Subcutaneous abdominal adipose tissue (tissue), 5 donors: Measurements from ENCODE around the gene SORCS3.

ENCODE experiments used
- H3K27ac ChIP-seq: one replicate; pipeline ENCODE4 v1.7.0; 2013; ENCODE audit warnings: low read depth, mild to moderate bottlenecking, inconsistent platforms, low read length, moderate library complexity
- H3K27me3 ChIP-seq, 5 donors: one replicate each; pipeline ENCODE4 v1.7.0; 2013; ENCODE audit warnings: low read length in 5 of 5, inconsistent platforms in 1 of 5; ENCODE audit not compliant: control insufficient read depth in 5 of 5, insufficient read depth in 4 of 5
- H3K36me3 ChIP-seq, 5 donors: one replicate each; pipeline ENCODE4 v1.7.0; 2013; ENCODE audit warnings: low read length in 5 of 5; ENCODE audit not compliant: control insufficient read depth in 5 of 5, insufficient read depth in 5 of 5
- H3K4me1 ChIP-seq, 5 donors: one replicate each; pipeline ENCODE4 v1.7.0; 2013; ENCODE audit warnings: low read length in 5 of 5, mild to moderate bottlenecking in 3 of 5, moderate library complexity in 1 of 5; ENCODE audit not compliant: control insufficient read depth in 5 of 5, insufficient read depth in 5 of 5
- H3K4me3 ChIP-seq, 5 donors: one replicate each; pipeline ENCODE4 v1.7.0; 2013; ENCODE audit warnings: low read length in 5 of 5, low read depth in 1 of 5
- H3K9ac ChIP-seq, 5 donors: one replicate each; pipeline ENCODE4 v1.7.0; 2013; ENCODE audit warnings: low read length in 5 of 5, mild to moderate bottlenecking in 4 of 5, moderate library complexity in 3 of 5
- H3K9me3 ChIP-seq, 5 donors: one replicate each; pipeline ENCODE4 v1.7.0; 2013; ENCODE audit warnings: low read length in 5 of 5; ENCODE audit not compliant: control insufficient read depth in 5 of 5
- donor health status: healthy.
- donor health status: healthy.
- donor health status: healthy.
- donor health status: healthy.
- donor health status: healthy.

Gene SORCS3

DNA sequence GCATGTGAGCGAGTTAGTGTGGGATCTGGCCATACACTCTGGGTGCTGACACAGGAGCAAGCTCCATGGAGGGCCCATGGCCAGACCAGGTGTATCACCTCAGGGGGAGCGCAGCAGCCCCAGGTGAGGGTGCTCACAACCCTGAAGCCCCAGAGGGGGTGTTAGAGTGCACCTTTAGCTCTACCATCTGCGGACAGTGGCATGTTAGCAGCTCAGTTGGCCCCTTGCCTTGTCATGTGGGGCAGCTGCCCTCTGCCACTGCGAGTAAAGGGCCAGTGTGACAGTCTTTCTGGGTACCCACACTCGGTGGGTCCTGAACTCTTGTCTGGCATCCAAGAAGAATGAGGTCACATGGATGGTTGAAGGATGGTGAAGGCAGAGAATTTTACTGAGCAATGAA is 600.2 kb downstream of the SORCS3 start:
- Histone ChIP-seq H3K4me3 (no peak overlapping the region), H3K9me3 (peaks cover 0 to 2% (median 0%) of the 10 kb centered on the region in 5 donors), H3K9ac (no peak overlapping the region), H3K27me3 (no peaks in the 10 kb centered on the region), H3K36me3 (no peaks in the 10 kb centered on the region), H3K27ac (no peak overlapping the region), H3K4me1 (no peaks in the 10 kb centered on the region)

GRCh38 chr10:105243381-105243780 is 602.3 kb downstream of the SORCS3 start:
- H3K4me1 ChIP-seq = no peaks in the 10 kb centered on the region
- H3K36me3 ChIP-seq = no peaks in the 10 kb centered on the region
- H3K27me3 ChIP-seq = no peaks in the 10 kb centered on the region
- no peak overlapping the region for H3K9ac ChIP-seq
- no peak overlapping the region for H3K27ac ChIP-seq
- H3K4me3 ChIP-seq = no peak overlapping the region
- peaks cover 0 to 2% (median 0%) of the 10 kb centered on the region in 5 donors for H3K9me3 ChIP-seq

GRCh38 chr10:105243825-105244224 is 602.7 kb downstream of the SORCS3 start:
- Histone ChIP-seq H3K9me3 (peaks cover 0 to 2% (median 0%) of the 10 kb centered on the region in 5 donors), H3K27me3 (no peaks in the 10 kb centered on the region), H3K4me3 (no peak overlapping the region), H3K36me3 (no peaks in the 10 kb centered on the region), H3K9ac (no peak overlapping the region), H3K4me1 (no peaks in the 10 kb centered on the region), H3K27ac (no peak overlapping the region)

DNA sequence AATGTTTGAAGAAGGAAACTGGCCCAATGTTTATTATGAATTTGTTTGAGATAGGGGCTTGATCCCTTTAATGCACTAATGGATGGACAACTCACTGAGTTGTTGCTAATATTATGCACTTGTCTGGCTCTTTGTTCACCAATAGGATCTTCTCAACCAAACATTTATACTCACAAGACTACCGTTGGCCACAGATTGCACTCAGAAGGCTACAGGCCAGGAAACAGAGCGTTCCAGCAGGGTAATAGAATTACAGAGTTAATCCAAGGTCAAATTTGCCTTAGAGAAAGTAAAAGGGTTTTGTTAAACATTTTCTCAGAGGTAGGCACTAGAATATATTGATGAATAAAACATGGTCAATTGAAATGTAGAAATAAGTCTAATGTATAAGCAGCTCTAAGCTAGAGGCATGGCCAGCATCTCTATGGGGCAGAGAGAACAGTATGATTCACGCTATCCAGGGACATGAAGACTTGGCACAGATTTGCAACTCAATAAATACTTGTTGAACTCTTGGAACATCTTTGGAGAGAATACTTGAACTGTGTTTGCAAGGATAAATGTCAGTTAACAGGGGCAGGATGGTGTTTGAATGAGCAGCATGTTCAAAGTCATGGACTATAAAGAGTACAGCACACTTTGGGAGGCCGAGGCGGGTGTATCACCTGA is 606.9 kb downstream of the SORCS3 start:
- Histone ChIP-seq H3K9me3 (no peaks in the 10 kb centered on the region), H3K9ac (no peak overlapping the region), H3K27me3 (no peaks in the 10 kb centered on the region), H3K27ac (no peak overlapping the region), H3K4me1 (no peaks in the 10 kb centered on the region), H3K4me3 (no peak overlapping the region), H3K36me3 (no peaks in the 10 kb centered on the region)

- no peak overlapping the region for H3K27ac ChIP-seq
- H3K9ac ChIP-seq = no peak overlapping the region
- H3K4me3 ChIP-seq = no peak overlapping the region
- H3K9me3 ChIP-seq = no peaks in the 10 kb centered on the region
- no peaks in the 10 kb centered on the region for H3K27me3 ChIP-seq
- no peaks in the 10 kb centered on the region for H3K36me3 ChIP-seq
- H3K4me1 ChIP-seq = no peaks in the 10 kb centered on the region
These were observed 611.8 kb downstream of the SORCS3 start for GRCh38 chr10:105252911-105253310.

- H3K4me1 ChIP-seq = no peaks in the 10 kb centered on the region
- no peaks in the 10 kb centered on the region for H3K9me3 ChIP-seq
- no peaks in the 10 kb centered on the region for H3K36me3 ChIP-seq
- H3K4me3 ChIP-seq = no peak overlapping the region
- no peaks in the 10 kb centered on the region for H3K27me3 ChIP-seq
- no peak overlapping the region for H3K27ac ChIP-seq
- H3K9ac ChIP-seq = no peak overlapping the region
These were observed 612.6 kb downstream of the SORCS3 start for GRCh38 chr10:105253515-105254212.

GRCh38 chr10:105258036-105258673 is 617.1 kb downstream of the SORCS3 start:
- Histone ChIP-seq H3K9me3 (no peaks in the 10 kb centered on the region), H3K27ac (no peak overlapping the region), H3K36me3 (no peaks in the 10 kb centered on the region), H3K4me3 (no peak overlapping the region), H3K9ac (no peak overlapping the region), H3K27me3 (no peaks in the 10 kb centered on the region), H3K4me1 (no peaks in the 10 kb centered on the region)

- Histone ChIP-seq H3K9me3 (no peaks in the 10 kb centered on the region), H3K36me3 (no peaks in the 10 kb centered on the region), H3K4me3 (no peak overlapping the region), H3K27ac (no peak overlapping the region), H3K27me3 (no peaks in the 10 kb centered on the region), H3K9ac (no peak overlapping the region), H3K4me1 (no peaks in the 10 kb centered on the region)
These were observed 617.6 kb downstream of the SORCS3 start for GRCh38 chr10:105258674-105259065.

GRCh38 chr10:105259201-105259600 is 618.1 kb downstream of the SORCS3 start:
- H3K27me3 ChIP-seq = no peaks in the 10 kb centered on the region
- H3K36me3 ChIP-seq = no peaks in the 10 kb centered on the region
- no peak overlapping the region for H3K9ac ChIP-seq
- H3K4me1 ChIP-seq = no peaks in the 10 kb centered on the region
- H3K9me3 ChIP-seq = no peaks in the 10 kb centered on the region
- no peak overlapping the region for H3K4me3 ChIP-seq
- H3K27ac ChIP-seq = no peak overlapping the region

GRCh38 chr10:105262666-105263065 is 621.6 kb downstream of the SORCS3 start:
- Histone ChIP-seq H3K4me1 (no peaks in the 10 kb centered on the region), H3K9ac (no peak overlapping the region), H3K4me3 (no peak overlapping the region), H3K9me3 (no peaks in the 10 kb centered on the region), H3K36me3 (no peaks in the 10 kb centered on the region), H3K27ac (no peak overlapping the region), H3K27me3 (no peaks in the 10 kb centered on the region)
